GM18499 (cell line): ENCODE data around the gene RASL10A.

ENCODE experiments used
- ATAC-seq: cut with Tn5 transposase; IDR thresholded peaks from one replicate; pipeline ENCODE4 v1.9.1; 2021; ENCODE audit warnings: moderate number of reproducible peaks; ENCODE audit not compliant: insufficient read depth, unreplicated experiment

The RASL10A gene

GRCh38 chr22:29339381-29340235 is 24.1 kb upstream of the RASL10A start:
- ATAC-seq: no peak

GRCh38 chr22:29338398-29338797 is 22.9 kb upstream of the RASL10A start:
- ATAC-seq: no peak

GRCh38 chr22:29337631-29338284 is 22.3 kb upstream of the RASL10A start:
- no peak for ATAC-seq

- ATAC-seq: no peak
Observed at GRCh38 chr22:29336751-29337490, 21.4 kb upstream of the RASL10A start.

GRCh38 chr22:29335656-29336055 is 20.2 kb upstream of the RASL10A start:
- ATAC-seq: no peak

- ATAC-seq: no peak
Observed at GRCh38 chr22:29334696-29335344, 19.3 kb upstream of the RASL10A start.

GRCh38 chr22:29334148-29334547 is 18.7 kb upstream of the RASL10A start:
- ATAC-seq: no peak

- no peak for ATAC-seq
Observed at GRCh38 chr22:29332886-29333496, 17.5 kb upstream of the RASL10A start.

- no peak for ATAC-seq
Observed at GRCh38 chr22:29331658-29332300, 16.3 kb upstream of the RASL10A start.

GRCh38 chr22:29331213-29331612 is 15.7 kb upstream of the RASL10A start:
- no peak for ATAC-seq

GRCh38 chr22:29330753-29331152 is 15.3 kb upstream of the RASL10A start:
- ATAC-seq: no peak

GRCh38 chr22:29330291-29330690 is 14.8 kb upstream of the RASL10A start:
- no peak for ATAC-seq

- no peak for ATAC-seq
Observed at GRCh38 chr22:29329581-29329980, 14.1 kb upstream of the RASL10A start.

- no peak for ATAC-seq
Observed at GRCh38 chr22:29328566-29329500, 13.3 kb upstream of the RASL10A start.

- no peak for ATAC-seq
Observed at GRCh38 chr22:29328055-29328454, 12.6 kb upstream of the RASL10A start.

- no peak for ATAC-seq
Observed at GRCh38 chr22:29327089-29327764, 11.7 kb upstream of the RASL10A start.

GRCh38 chr22:29326481-29326880 is 11.0 kb upstream of the RASL10A start:
- ATAC-seq: no peak

- ATAC-seq: no peak
Observed at GRCh38 chr22:29325785-29326315, 10.4 kb upstream of the RASL10A start.
